GM12801 (cell line): Measurements from ENCODE around the gene MEN1.

Source experiments
- TF ChIP-seq, protein P1 (sequence below): IDR thresholded peaks from one replicate; pipeline ENCODE4 v1.5.1; 2011; ENCODE audit warnings: control low read depth; ENCODE audit not compliant: insufficient read length; ENCODE audit errors: extremely low read depth

MEN1 gene

DNA sequence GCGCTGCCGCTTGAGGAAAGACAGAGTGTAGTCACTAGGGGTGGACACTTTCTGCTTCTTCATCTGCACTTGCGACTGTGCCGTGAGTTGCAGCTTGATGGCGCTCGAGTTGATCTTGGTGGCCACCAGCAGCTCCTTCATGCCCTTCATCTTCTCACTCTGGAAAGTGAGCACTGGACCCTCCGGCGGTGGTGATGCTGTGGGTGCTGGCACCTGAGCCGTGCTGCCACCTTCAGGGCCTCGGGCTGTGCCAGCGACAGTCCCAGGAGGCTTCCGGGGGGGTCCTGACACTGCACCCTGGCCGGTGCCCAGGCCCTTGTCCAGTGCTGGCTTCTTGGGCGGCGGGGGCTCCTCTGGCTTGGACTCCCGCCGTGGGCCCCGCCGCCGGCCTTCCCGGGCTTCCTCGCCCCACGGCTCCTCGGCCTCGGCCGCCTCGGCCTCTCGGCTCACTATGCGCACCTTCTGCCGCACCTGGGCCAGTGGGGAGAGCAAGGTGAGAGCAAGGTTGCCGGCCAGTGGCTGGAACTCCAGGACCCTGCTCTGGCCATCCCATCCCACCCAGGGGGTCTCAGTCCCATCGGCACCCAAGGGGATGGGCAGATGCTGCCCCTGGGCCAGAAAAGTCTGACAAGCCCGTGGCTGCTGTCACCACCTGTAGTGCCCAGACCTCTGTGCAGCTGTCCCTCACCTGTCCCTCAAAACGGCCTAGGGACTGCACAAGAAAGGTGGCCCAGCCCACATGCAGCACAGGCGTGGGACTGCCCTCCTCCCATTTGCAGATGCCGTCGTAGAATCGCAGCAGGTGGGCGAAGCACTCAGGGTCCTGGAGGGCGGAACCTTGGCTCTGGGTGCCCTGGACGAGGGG lies 5.8 kb downstream of the MEN1 start:
- TF ChIP-seq, protein P1, sequence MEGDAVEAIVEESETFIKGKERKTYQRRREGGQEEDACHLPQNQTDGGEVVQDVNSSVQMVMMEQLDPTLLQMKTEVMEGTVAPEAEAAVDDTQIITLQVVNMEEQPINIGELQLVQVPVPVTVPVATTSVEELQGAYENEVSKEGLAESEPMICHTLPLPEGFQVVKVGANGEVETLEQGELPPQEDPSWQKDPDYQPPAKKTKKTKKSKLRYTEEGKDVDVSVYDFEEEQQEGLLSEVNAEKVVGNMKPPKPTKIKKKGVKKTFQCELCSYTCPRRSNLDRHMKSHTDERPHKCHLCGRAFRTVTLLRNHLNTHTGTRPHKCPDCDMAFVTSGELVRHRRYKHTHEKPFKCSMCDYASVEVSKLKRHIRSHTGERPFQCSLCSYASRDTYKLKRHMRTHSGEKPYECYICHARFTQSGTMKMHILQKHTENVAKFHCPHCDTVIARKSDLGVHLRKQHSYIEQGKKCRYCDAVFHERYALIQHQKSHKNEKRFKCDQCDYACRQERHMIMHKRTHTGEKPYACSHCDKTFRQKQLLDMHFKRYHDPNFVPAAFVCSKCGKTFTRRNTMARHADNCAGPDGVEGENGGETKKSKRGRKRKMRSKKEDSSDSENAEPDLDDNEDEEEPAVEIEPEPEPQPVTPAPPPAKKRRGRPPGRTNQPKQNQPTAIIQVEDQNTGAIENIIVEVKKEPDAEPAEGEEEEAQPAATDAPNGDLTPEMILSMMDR: no peak

DNA sequence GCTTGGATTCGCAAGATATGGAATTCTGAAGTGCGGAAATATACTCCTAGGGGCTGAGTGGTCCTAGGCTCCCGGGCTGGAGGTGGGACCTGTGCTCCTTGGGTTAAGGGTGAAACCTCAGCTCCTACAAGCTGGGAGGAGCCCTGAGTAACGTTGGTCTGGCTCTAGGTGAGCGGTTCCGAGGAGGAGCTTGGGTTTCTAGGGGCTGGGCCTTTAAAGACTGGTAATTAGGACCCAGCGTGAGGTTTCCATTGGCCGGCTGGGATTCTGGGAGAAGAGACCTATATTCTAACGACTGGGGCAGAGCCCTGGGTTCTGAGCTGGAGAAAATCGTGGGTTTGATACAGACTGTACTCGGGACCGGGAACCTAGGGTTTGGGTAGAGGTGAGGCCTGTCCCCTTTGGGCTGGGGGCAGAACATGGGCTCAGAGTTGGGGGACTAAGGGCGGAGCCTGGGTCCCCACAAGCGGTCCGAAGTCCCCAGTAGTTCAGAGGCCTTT lies 6.5 kb downstream of the MEN1 start:
- TF ChIP-seq, protein P1: no peak

DNA sequence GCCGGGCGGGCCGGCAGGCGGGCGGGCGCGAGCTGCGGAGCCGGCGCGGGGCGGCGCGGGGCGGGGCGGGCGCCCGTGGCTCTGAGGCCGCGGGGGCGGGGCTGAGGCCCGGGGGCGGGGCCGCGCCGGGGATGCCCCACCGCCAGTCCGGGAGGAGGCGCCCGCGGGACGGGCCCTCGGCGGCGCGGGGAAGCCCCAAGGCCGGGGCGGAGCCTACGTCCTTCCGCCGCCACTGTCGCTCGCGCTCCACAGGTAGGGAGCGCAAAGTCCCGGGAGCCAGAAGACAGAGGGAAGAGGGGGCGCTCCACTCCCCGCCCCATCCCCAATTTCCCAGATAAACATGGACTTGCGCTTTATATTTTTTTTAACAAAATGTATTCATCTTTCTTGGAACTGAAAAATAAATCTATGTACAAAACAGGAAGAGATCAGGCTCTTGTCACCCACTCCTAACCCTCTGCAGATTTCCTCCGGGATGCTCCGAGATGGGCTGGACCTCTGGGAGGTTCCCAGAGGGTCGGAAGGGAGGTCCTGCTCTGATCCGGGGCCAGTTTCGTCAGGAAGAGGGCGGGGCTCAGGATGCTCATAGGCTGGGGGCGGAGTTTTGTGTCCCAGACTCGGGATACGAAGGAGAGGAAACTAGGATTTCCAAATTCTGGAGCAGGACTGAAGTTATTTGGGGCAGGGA lies 7.0 kb downstream of the MEN1 start, which contains the start of gene MAP4K2:
TSS of gene MAP4K2 (minus strand) at position 57 of the 688 bp plus-strand sequence. CDS start 65 bp downstream, outside the sequence.
- TF ChIP-seq, protein P1: no peak

DNA sequence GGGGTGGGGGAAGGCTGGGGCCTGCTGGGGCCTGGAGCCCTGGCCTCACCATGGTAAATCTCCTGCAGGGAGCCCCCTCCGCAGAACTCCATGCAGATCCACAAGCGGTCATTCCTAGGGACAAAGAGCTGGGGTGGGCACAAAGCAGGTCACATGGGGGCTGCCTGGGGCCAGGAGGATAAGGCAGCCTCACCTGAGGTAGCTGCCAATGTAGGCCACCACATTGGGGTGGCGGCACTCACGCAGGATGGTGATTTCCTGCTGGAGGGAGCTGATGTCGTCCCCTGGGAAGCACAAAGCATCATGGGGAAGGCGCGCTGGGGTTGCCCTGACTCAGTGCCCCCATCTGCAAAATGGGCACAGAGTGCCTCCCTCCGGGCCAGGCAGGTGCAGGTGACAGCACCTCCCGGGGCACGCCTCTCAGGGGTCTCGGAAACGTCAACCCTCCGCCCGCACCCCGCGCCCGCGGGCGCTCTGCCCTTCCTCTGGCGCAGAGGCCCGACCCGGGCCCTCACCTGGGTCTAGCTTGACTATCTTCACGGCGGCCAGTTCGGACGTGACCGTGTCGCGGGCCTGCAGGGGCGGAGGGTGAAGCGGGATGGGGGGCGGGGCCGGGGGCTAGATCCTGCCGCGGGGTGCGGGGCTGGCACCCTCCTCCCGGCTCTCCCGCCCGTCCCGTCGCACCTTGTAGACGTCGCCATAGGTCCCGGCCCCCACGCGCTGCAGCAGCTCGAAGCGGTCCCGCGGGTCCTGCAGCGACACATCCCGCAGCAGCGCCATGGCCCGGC lies 7.8 kb downstream of the MEN1 start:
- TF ChIP-seq, protein P1: no peak

DNA sequence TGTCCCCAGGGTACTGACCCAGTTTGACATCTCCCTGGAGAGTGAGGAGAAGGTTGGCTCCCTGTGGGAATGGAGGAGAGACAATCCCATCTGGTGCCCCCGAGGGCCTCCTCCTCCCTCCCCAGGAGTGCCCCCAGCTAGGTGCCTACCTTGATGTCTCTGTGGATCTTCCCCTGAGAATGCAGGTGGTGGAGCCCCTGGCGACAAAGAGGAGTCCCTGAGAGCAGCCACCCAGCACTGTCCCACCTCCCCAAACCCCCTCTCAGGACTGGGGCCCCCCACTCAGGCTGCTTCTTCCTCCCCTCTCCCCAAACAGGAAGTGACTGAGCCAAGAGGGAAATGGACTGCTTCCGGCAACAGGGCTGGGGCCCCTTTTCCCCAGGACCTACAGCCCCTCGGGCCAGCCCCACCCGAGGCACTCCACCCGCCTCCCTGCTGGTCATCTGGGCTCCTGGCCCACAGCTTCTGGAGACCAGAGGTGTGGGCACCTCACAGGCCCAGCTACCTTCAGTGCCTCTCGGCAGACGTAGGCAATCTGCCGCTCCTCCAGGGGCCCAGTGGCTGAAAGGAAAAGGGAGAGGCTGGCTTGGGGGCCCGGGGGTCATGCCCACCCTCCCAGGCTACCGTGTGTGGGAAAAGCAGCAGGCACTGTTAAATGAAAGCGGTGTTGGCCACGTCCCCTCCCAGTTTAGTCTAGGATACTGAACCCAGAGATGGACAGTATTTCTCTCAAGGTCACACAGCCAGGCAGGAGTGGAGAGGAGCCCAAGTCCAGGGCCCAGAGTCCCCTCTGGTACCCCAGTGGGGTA lies 8.6 kb downstream of the MEN1 start:
- TF ChIP-seq, protein P1: no peak

DNA sequence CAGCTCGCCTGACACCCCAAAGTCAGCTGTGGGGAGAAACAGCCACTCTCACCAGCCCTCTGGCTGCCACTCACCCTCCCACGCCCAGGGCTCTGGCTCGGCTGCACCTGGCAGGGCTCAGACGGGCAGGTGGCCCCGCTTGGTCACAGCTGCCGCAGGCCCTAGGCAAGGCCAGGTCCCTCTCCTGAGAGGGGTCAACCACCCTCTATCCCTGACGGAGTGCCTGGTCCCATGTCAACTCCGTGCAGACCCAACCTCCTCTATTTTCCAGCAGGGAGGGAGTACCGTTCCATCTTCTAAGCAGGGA lies 9.2 kb downstream of the MEN1 start:
- TF ChIP-seq, protein P1: no peak
